SK-N-SH (cell line): ENCODE measurements around the gene OTUB1. TPM values are rescaled to one million over a fixed set of nuclear protein-coding genes. Genes with fewer than 3 reads are reported as not detected.

Source experiments
- CTCF ChIA-PET: fragments of 300-600, 350-600 bp; formaldehyde crosslinking; extraction: SDS; loops from one replicate; lab custom pipeline; 2021; lab: Yijun Ruan, JAX
- POLR2A ChIA-PET: fragments of 350-600 bp; sonication (Branson Sonifier 250); formaldehyde crosslinking; extraction: SDS; loops from one replicate; lab custom pipeline; 2020; ENCODE audit warnings: antibody characterized with exemption, inconsistent platforms; lab: Yijun Ruan, JAX
- DNase-seq: peaks from one replicate; pipeline ENCODE4 v3.0.0; 2012
- H2AFZ ChIP-seq: fragments of 200-600 bp; sonication (generic); 2 replicates; pipeline ENCODE4 v1.8.1; 2016; ENCODE audit warnings: antibody characterized with exemption, mild to moderate bottlenecking, low read depth
- H3F3A ChIP-seq: fragments of 200-600 bp; sonication (generic); replicated peaks from 2 replicates; pipeline ENCODE3; 2016; ENCODE audit warnings: antibody characterized with exemption, mild to moderate bottlenecking; ENCODE audit not compliant: insufficient read depth
- H3K27ac ChIP-seq, 2 experiments: fragments of 200-500 bp in 1 of 2; fragments of 200-600 bp in 1 of 2; sonication (Bioruptor generic) in 1 of 2; sonication (generic), shearing (Covaris generic) in 1 of 2; 2 replicates each; pipeline versions ENCODE4 v1.5.1 to v1.6.1; 2014 to 2016; ENCODE audit warnings: low read depth in 2 of 2, inconsistent platforms in 1 of 2, low read length in 1 of 2, mild to moderate bottlenecking in 1 of 2, mixed read lengths in 1 of 2
- H3K27me3 ChIP-seq: fragments of 200-600 bp; sonication (generic), shearing (Covaris generic); 2 replicates; pipeline ENCODE4 v1.6.1; 2016; ENCODE audit warnings: mixed run types; ENCODE audit not compliant: insufficient read depth
- H3K36me3 ChIP-seq, 2 experiments: fragments of 200-500 bp in 1 of 2; fragments of 200-600 bp in 1 of 2; sonication (Bioruptor generic) in 1 of 2; sonication (generic) in 1 of 2; replicated peaks in 1 of 2; 2 replicates each; pipeline versions ENCODE3 to v1.5.1; 2014 to 2016; ENCODE audit warnings: low read length in 1 of 2, mild to moderate bottlenecking in 1 of 2; ENCODE audit not compliant: insufficient read depth in 2 of 2, control insufficient read depth in 1 of 2
- H3K4me1 ChIP-seq, 2 experiments: fragments of 200-500 bp in 1 of 2; fragments of 200-600 bp in 1 of 2; sonication (Bioruptor generic) in 1 of 2; sonication (generic), shearing (Covaris generic) in 1 of 2; 2 replicates each; pipeline versions ENCODE4 v1.5.1 to v1.6.1; 2014 to 2016; ENCODE audit warnings: low read depth in 1 of 2, low read length in 1 of 2, mixed run types in 1 of 2; ENCODE audit not compliant: insufficient read depth in 2 of 2, control insufficient read depth in 1 of 2
- H3K4me2 ChIP-seq: fragments of 200-600 bp; sonication (generic), shearing (Covaris generic); 2 replicates; pipeline ENCODE4 v1.6.1; 2017; ENCODE audit warnings: mixed run types
- H3K4me3 ChIP-seq, 2 experiments: fragments of 200-500 bp in 1 of 2; fragments of 200-600 bp in 1 of 2; sonication (Bioruptor generic) in 1 of 2; sonication (generic), shearing (Covaris generic) in 1 of 2; 2 replicates each; pipeline versions ENCODE4 v1.5.1 to v1.8.1; 2014 to 2016; ENCODE audit warnings: low read depth in 2 of 2, inconsistent platforms in 1 of 2, low read length in 1 of 2, mild to moderate bottlenecking in 1 of 2, mixed read lengths in 1 of 2, moderate library complexity in 1 of 2
- H3K79me2 ChIP-seq: fragments of 200-600 bp; sonication (generic); 2 replicates; pipeline ENCODE4 v1.8.1; 2017; ENCODE audit warnings: mild to moderate bottlenecking; ENCODE audit not compliant: insufficient read depth
- H3K9ac ChIP-seq: fragments of 200-600 bp; sonication (generic); 2 replicates; pipeline ENCODE4 v1.6.1; 2017; ENCODE audit warnings: mixed run types
- H3K9me2 ChIP-seq: fragments of 200-600 bp; sonication (generic); 2 replicates; pipeline ENCODE4 v1.6.1; 2017; ENCODE audit warnings: mixed run types
- H3K9me3 ChIP-seq: fragments of 200-600 bp; sonication (generic); 2 replicates; pipeline ENCODE4 v1.6.1; 2017; ENCODE audit warnings: mixed run types, mild to moderate bottlenecking, moderate library complexity
- H4K20me1 ChIP-seq: fragments of 200-600 bp; sonication (generic); 2 replicates; pipeline ENCODE4 v1.6.1; 2017; ENCODE audit warnings: mild to moderate bottlenecking, mixed run types; ENCODE audit not compliant: insufficient read depth
- ELF1 ChIP-seq: IDR thresholded peaks from 2 replicates; pipeline ENCODE4 v1.4.0; 2012
- EZH2phosphoT487 ChIP-seq: fragments of 200-600 bp; sonication (generic); IDR thresholded peaks from 2 replicates; pipeline ENCODE4 v1.6.1; 2017; ENCODE audit warnings: low read depth, mixed run types, mild to moderate bottlenecking, antibody characterized with exemption, moderate library complexity, borderline replicate concordance
- FOXM1 ChIP-seq: IDR thresholded peaks from 2 replicates; pipeline ENCODE4 v1.4.0; 2012; ENCODE audit warnings: low read depth, mild to moderate bottlenecking
- SIN3A ChIP-seq: IDR thresholded peaks from 2 replicates; pipeline ENCODE4 v1.6.1; 2012; ENCODE audit warnings: low read depth, mild to moderate bottlenecking, low read length, moderate library complexity, borderline replicate concordance
- ZBTB33 ChIP-seq: IDR thresholded peaks from 2 replicates; pipeline ENCODE4 v1.4.0; 2012; ENCODE audit warnings: low read depth, borderline replicate concordance
- WGBS: methylation state at CpG from one replicate; pipeline ENCODE4 v1.1.6; 2017; ENCODE audit warnings: low lambda C conversion rate; 5-methylcytosine and 5-hydroxymethylcytosine counted together
- polyA plus RNA-seq, 3 experiments: library from polyadenylated mRNA; depleted of rRNA; stranded (reverse); fragments of >200 nt; gene quantifications; 2 replicates each; pipeline ENCODE4 v1.2.3, GENCODE V29; 2012

OTUB1 gene
- polyA plus RNA-seq, 1 of the 3 experiments (the other 2 are of a cell fraction): 183 TPM

GRCh38 chr11:64000740-64001483, 14.7 kb downstream of the OTUB1 start:
- Histone ChIP-seq H3F3A (no peaks in the 10 kb centered on the region), H3K27ac (no peak overlapping the region), H3K4me1 (peaks cover 0 to 2% of the 10 kb centered on the region in 2 experiments; a peak in 1 of 4 replicates), H3K9me2 (no peaks in the 10 kb centered on the region), H4K20me1 (peaks cover 17% of the 10 kb centered on the region), H3K4me2 (no peak overlapping the region), H3K36me3 (peaks cover 0 to 43% of the 10 kb centered on the region in 2 experiments), H2AFZ (no peak overlapping the region), H3K9me3 (no peaks in the 10 kb centered on the region), H3K4me3 (no peak overlapping the region), H3K9ac (no peak overlapping the region), H3K79me2 (no peaks in the 10 kb centered on the region), H3K27me3 (no peaks in the 10 kb centered on the region)
- ChIA-PET CTCF (interaction anchor here (0.8 to 1.9 kb wide), 3 partner anchors 12 to 151 kb away, joined by 3 to 8 read pairs (median 4); no protein-coding TSS in a partner anchor), POLR2A (interaction anchor here (0.7 to 1.6 kb wide), 2 partner anchors 9 to 26 kb away, joined by 3 to 4 read pairs; partner anchors contain the start of gene COX8A)
- 96% methylated on average over 41 of the region's 60 CpGs for WGBS
- TF ChIP-seq EZH2phosphoT487 (no peak), SIN3A (no peak), ZBTB33 (no peak), FOXM1 (no peak)
- DNase-seq: no peak

- Histone ChIP-seq H3K9me2 (no peaks in the 10 kb centered on the region), H3F3A (no peaks in the 10 kb centered on the region), H2AFZ (no peak overlapping the region), H3K4me3 (no peak overlapping the region), H4K20me1 (peaks cover 17% of the 10 kb centered on the region), H3K9me3 (no peaks in the 10 kb centered on the region), H3K36me3 (peaks cover 0 to 39% of the 10 kb centered on the region in 2 experiments), H3K4me1 (peaks cover 0 to 2% of the 10 kb centered on the region in 2 experiments; a peak in 1 of 4 replicates), H3K9ac (no peak overlapping the region), H3K4me2 (no peak overlapping the region), H3K79me2 (no peaks in the 10 kb centered on the region), H3K27ac (no peak overlapping the region; a peak in 1 of 4 replicates), H3K27me3 (no peaks in the 10 kb centered on the region)
- CTCF ChIA-PET: interaction anchor here (0.8 to 1.8 kb wide), 5 partner anchors 19 to 162 kb away, joined by 3 to 5 read pairs (median 4); no protein-coding TSS in a partner anchor
- POLR2A ChIA-PET: interaction anchor here (1.2 to 1.6 kb wide), 2 partner anchors 27 to 149 kb away, joined by 3 to 4 read pairs; partner anchors contain the start of gene COX8A
- DNase-seq: peak; percentile 41
- 85% methylated on average over 15 of the region's 23 CpGs for WGBS
- no peak for TF ChIP-seq ELF1
Measured at GRCh38 chr11:64001484-64002420, 15.5 kb downstream of the OTUB1 start.
